HCT116 (cell line): ENCODE results near the gene TMEM242. TPM values are rescaled to one million over a fixed set of nuclear protein-coding genes. Genes with fewer than 3 reads are reported as not detected.

Experiments
- ATAC-seq: fragments of 200-7000 bp; cut with Tn5 transposase; 2 replicates; pipeline ENCODE4 v1.9.1; 2020; ENCODE audit warnings: mild to moderate bottlenecking, moderate library complexity
- BruUV-seq: library from RNA; stranded (reverse); fragments of 400-500 nt; replicated peaks from 2 replicates; lab custom pipeline; 2021; lab: Mats Ljungman, UMichigan
- CTCF ChIA-PET: fragments of 300-600 bp; sonication (Branson Sonifier 250); formaldehyde crosslinking; loops from one replicate; lab custom pipeline; 2021; ENCODE audit warnings: antibody characterized with exemption; lab: Charles Lee
- POLR2A ChIA-PET: fragments of 300-600, 350-600 bp; sonication (Branson Sonifier 250); formaldehyde crosslinking; loops from one replicate; lab custom pipeline; 2021; ENCODE audit warnings: antibody characterized with exemption; lab: Charles Lee
- RAD21 ChIA-PET, 2 experiments: fragments of 300-600 bp; sonication (Branson Sonifier 250); formaldehyde crosslinking; loops; one replicate each; lab custom pipeline; 2023; ENCODE audit warnings: low total read pairs in 2 of 2; ENCODE audit not compliant: uncharacterized antibody in 2 of 2, unreplicated experiment in 2 of 2, low non-redundant PET in 1 of 2; lab: Charles Lee
- DNase-seq: peaks from one replicate; pipeline ENCODE4 v3.0.0-alpha.2; 2010; ENCODE audit warnings: low read depth, low spot score
- H2AFZ ChIP-seq: fragments of 200-600 bp; shearing (Covaris generic), sonication (generic); 2 replicates; pipeline ENCODE4 v1.6.1; 2017; ENCODE audit warnings: low read depth, mixed run types, mixed read lengths, antibody characterized with exemption, low read length; ENCODE audit not compliant: poor library complexity, severe bottlenecking
- H3K27ac ChIP-seq: 2 replicates; pipeline ENCODE4 v1.5.1; 2012; ENCODE audit warnings: low read depth, low read length
- H3K27me3 ChIP-seq: fragments of 200-600 bp; sonication (generic); 2 replicates; pipeline ENCODE4 v1.6.1; 2016; ENCODE audit warnings: mixed run types, low read length, mixed read lengths; ENCODE audit not compliant: insufficient read depth
- H3K36me3 ChIP-seq, 2 experiments: fragments of 200-500 bp in 1 of 2; fragments of 200-600 bp in 1 of 2; sonication (Bioruptor generic) in 1 of 2; sonication (generic) in 1 of 2; 2 replicates each; pipeline versions ENCODE4 v1.5.1 to v1.6.1; 2014 to 2016; ENCODE audit warnings: low read length in 2 of 2, inconsistent platforms in 1 of 2, mixed read lengths in 1 of 2, mixed run types in 1 of 2; ENCODE audit not compliant: insufficient read depth in 2 of 2, control insufficient read depth in 1 of 2
- H3K4me1 ChIP-seq, 2 experiments: fragments of 200-600 bp in 1 of 2; sonication (generic) in 1 of 2; 2 replicates each; pipeline versions ENCODE4 v1.5.1 to v1.6.1; 2012 to 2017; ENCODE audit warnings: low read length in 2 of 2, inconsistent platforms in 1 of 2, mild to moderate bottlenecking in 1 of 2, mixed read lengths in 1 of 2, mixed run types in 1 of 2, moderate library complexity in 1 of 2; ENCODE audit not compliant: insufficient read depth in 2 of 2, control insufficient read depth in 1 of 2
- H3K4me2 ChIP-seq: fragments of 200-600 bp; sonication (generic); 2 replicates; pipeline ENCODE4 v1.6.1; 2017; ENCODE audit warnings: mixed run types, low read length, mixed read lengths
- H3K4me3 ChIP-seq, 2 experiments: fragments of 200-600 bp in 1 of 2; sonication (generic) in 1 of 2; replicated peaks in 1 of 2; 2 replicates each; pipeline ENCODE4 v1.5.1; 2011 to 2016; ENCODE audit warnings: low read length in 2 of 2, control low read depth in 1 of 2, low read depth in 1 of 2, mild to moderate bottlenecking in 1 of 2, mixed read lengths in 1 of 2, mixed run types in 1 of 2
- H3K79me2 ChIP-seq: fragments of 200-600 bp; sonication (generic); 2 replicates; pipeline ENCODE4 v1.6.1; 2017; ENCODE audit warnings: mild to moderate bottlenecking, mixed run types, low read length, moderate library complexity, mixed read lengths; ENCODE audit not compliant: insufficient read depth
- H3K9ac ChIP-seq: fragments of 200-600 bp; sonication (generic); 2 replicates; pipeline ENCODE4 v1.6.1; 2016; ENCODE audit warnings: low read length, mixed read lengths
- H3K9me2 ChIP-seq: fragments of 200-600 bp; sonication (generic), shearing (Covaris generic); 2 replicates; pipeline ENCODE4 v1.6.1; 2017; ENCODE audit warnings: mixed run types, mild to moderate bottlenecking, moderate library complexity; ENCODE audit not compliant: insufficient read depth
- H3K9me3 ChIP-seq, 2 experiments: fragments of 200-500 bp in 1 of 2; fragments of 200-600 bp in 1 of 2; sonication (Bioruptor generic) in 1 of 2; sonication (generic) in 1 of 2; 2 replicates each; pipeline ENCODE4 v1.6.1; 2014 to 2017; ENCODE audit warnings: low read length in 2 of 2, mixed read lengths in 2 of 2, inconsistent platforms in 1 of 2, low read depth in 1 of 2, mild to moderate bottlenecking in 1 of 2, mixed run types in 1 of 2, moderate library complexity in 1 of 2; ENCODE audit not compliant: control insufficient read depth in 1 of 2, insufficient read depth in 1 of 2
- H4K20me1 ChIP-seq: fragments of 200-600 bp; sonication (generic), shearing (Covaris generic); 2 replicates; pipeline ENCODE4 v1.6.1; 2017; ENCODE audit warnings: mixed run types, mild to moderate bottlenecking, moderate library complexity; ENCODE audit not compliant: insufficient read depth
- CBX3 ChIP-seq: IDR thresholded peaks from 2 replicates; pipeline ENCODE4 v1.6.1; 2012; ENCODE audit warnings: low read depth
- CEBPB ChIP-seq: IDR thresholded peaks from 2 replicates; pipeline ENCODE4 v1.6.1; 2012; ENCODE audit warnings: low read depth
- EGR1 ChIP-seq: IDR thresholded peaks from 2 replicates; pipeline ENCODE4 v1.6.1; 2012; ENCODE audit warnings: low read depth
- ELF1 ChIP-seq: IDR thresholded peaks from 2 replicates; pipeline ENCODE4 v1.6.1; 2012; ENCODE audit warnings: low read depth, borderline replicate concordance
- EZH2phosphoT487 ChIP-seq: fragments of 200-600 bp; IDR thresholded peaks from 2 replicates; pipeline ENCODE4 v1.6.1; 2018; ENCODE audit warnings: antibody characterized with exemption, borderline replicate concordance
- FOSL1 ChIP-seq: IDR thresholded peaks from 2 replicates; pipeline ENCODE4 v1.6.1; 2012; ENCODE audit warnings: low read depth
- POLR2A ChIP-seq: IDR thresholded peaks from 2 replicates; pipeline ENCODE4 v1.7.0; 2011; ENCODE audit warnings: borderline replicate concordance; ENCODE audit not compliant: insufficient read depth, insufficient read length; ENCODE audit errors: extremely low read depth
- POLR2AphosphoS5 ChIP-seq: IDR thresholded peaks from 2 replicates; pipeline ENCODE4 v1.6.1; 2011; ENCODE audit warnings: mild to moderate bottlenecking, low read depth, low read length, moderate library complexity
- RAD21 ChIP-seq: IDR thresholded peaks from 2 replicates; pipeline ENCODE4 v1.6.1; 2012; ENCODE audit warnings: low read depth, mild to moderate bottlenecking
- SIN3A ChIP-seq: IDR thresholded peaks from 2 replicates; pipeline ENCODE4 v1.6.1; 2012; ENCODE audit warnings: low read depth
- SP1 ChIP-seq: IDR thresholded peaks from 2 replicates; pipeline ENCODE4 v1.6.1; 2012; ENCODE audit warnings: low read depth
- TCF7L2 ChIP-seq: IDR thresholded peaks from 2 replicates; pipeline ENCODE4 v1.7.0; 2011; ENCODE audit warnings: borderline replicate concordance, inconsistent platforms; ENCODE audit not compliant: insufficient read depth, insufficient read length; ENCODE audit errors: extremely low read depth
- YY1 ChIP-seq: IDR thresholded peaks from 2 replicates; pipeline ENCODE4 v1.6.1; 2011; ENCODE audit warnings: low read length, low read depth, moderate library complexity, mild to moderate bottlenecking; ENCODE audit not compliant: insufficient replicate concordance; ENCODE audit errors: extremely low read depth
- ZFX ChIP-seq: fragments of 450-650 bp; IDR thresholded peaks from 2 replicates; pipeline ENCODE4 v1.6.1; 2017
- ZNF274 ChIP-seq: fragments of 200-500 bp; sonication (Bioruptor generic); IDR thresholded peaks from 2 replicates; pipeline ENCODE4 v1.6.1; 2014; ENCODE audit warnings: mild to moderate bottlenecking, low read depth, low read length, inconsistent platforms
- intact Hi-C: fragments of 100-400 bp; cut with micrococcal nuclease; formaldehyde crosslinking; loops from 2 replicates; pipeline ENCODE4 v1.10.0; 2022
- total RNA-seq: library from RNA; stranded (reverse); gene quantifications from one replicate; pipeline ENCODE4 v1.2.1, GENCODE V29; 2021; ENCODE audit not compliant: unreplicated experiment
- TF ChIP-seq, protein P1 (sequence below): IDR thresholded peaks from 2 replicates; pipeline ENCODE4 v1.6.1; 2012
- TF ChIP-seq, protein P2 (sequence below): IDR thresholded peaks from 2 replicates; pipeline ENCODE4 v1.6.1; 2012; ENCODE audit warnings: low read depth
- TF ChIP-seq, protein P3 (sequence below): IDR thresholded peaks from 2 replicates; pipeline ENCODE4 v1.6.1; 2011; ENCODE audit warnings: mild to moderate bottlenecking, low read length, moderate library complexity; ENCODE audit not compliant: insufficient replicate concordance; ENCODE audit errors: extremely low read depth
- TF ChIP-seq, protein P4 (sequence below): IDR thresholded peaks from 2 replicates; pipeline ENCODE4 v1.6.1; 2012
- TF ChIP-seq, protein P5 (sequence below), 3 experiments: fragments of 200-600 bp in 1 of 3; sonication (generic) in 1 of 3; IDR thresholded peaks in 2 of 3; conservative IDR thresholded peaks in 1 of 3; 2 replicates each; pipeline ENCODE4 v1.5.1; 2012 to 2017; ENCODE audit warnings: low read depth in 2 of 3, low read length in 2 of 3, antibody characterized with exemption in 1 of 3, borderline replicate concordance in 1 of 3, control low read depth in 1 of 3, mild to moderate bottlenecking in 1 of 3, mixed read lengths in 1 of 3, mixed run types in 1 of 3, moderate library complexity in 1 of 3; ENCODE audit not compliant: insufficient read depth in 1 of 3

TMEM242 gene
- total RNA-seq, 1 experiment from 2014 or later, result 11.6 TPM

DNA sequence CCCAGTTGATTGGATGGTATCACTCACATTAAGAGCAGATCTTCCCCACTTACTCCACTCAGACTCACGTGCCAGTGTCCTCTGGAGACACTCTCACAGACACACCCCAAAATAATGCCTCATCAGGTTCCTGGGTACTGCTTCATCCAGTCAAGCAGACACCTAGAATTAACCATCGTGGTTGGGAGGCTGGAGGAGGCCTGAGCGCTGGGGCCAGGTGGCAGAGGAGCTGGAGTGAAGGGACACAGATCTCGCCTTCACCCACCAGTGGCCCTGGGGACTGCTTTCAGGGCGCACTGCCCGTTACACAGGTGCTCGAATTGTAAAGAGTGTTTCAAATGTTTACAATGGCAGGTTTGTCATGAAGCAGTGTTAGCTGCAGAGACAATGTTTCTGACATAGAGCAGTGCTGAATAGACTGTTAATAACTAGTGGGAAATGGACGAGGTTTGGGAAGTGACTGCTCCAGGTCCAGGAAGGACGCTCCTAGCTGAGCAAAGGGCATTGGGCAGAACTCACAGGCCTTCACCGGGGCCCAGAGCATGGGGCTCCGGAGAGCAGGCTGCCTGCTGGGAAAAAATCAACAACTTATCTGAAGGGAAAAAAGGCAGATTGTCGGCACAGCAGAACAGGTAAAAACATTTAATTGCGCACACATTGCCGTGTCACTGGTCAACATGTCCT, 38.4 kb downstream of the TMEM242 start:
- H3K4me1 ChIP-seq, result peaks cover 0 to 5% of the 10 kb centered on the region in 2 experiments; a peak in 1 of 4 replicates
- no TSS peak for BruUV-seq
- CTCF ChIA-PET, result no interaction called here
- POLR2A ChIA-PET, result no interaction called here
- no peak overlapping the region for H3K9ac ChIP-seq
- H3K4me3 ChIP-seq, result no peak overlapping the region
- H2AFZ ChIP-seq, result no peak overlapping the region
- no peaks in the 10 kb centered on the region for H3K36me3 ChIP-seq
- RAD21 ChIA-PET, result no interaction called here
- no peaks in the 10 kb centered on the region for H3K9me3 ChIP-seq
- H3K4me2 ChIP-seq, result no peak overlapping the region
- TF ChIP-seq CEBPB (no peak), EZH2phosphoT487 (no peak), CBX3 (no peak), TCF7L2 (no peak), EGR1 (no peak), FOSL1 (no peak), POLR2A (no peak), SP1 (no peak), ZNF274 (no peak), ELF1 (no peak), SIN3A (no peak), ZFX (no peak), POLR2AphosphoS5 (no peak), YY1 (no peak), RAD21 (no peak)
- TF ChIP-seq, protein P1, sequence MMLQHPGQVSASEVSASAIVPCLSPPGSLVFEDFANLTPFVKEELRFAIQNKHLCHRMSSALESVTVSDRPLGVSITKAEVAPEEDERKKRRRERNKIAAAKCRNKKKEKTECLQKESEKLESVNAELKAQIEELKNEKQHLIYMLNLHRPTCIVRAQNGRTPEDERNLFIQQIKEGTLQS, result no peak
- TF ChIP-seq, protein P2, sequence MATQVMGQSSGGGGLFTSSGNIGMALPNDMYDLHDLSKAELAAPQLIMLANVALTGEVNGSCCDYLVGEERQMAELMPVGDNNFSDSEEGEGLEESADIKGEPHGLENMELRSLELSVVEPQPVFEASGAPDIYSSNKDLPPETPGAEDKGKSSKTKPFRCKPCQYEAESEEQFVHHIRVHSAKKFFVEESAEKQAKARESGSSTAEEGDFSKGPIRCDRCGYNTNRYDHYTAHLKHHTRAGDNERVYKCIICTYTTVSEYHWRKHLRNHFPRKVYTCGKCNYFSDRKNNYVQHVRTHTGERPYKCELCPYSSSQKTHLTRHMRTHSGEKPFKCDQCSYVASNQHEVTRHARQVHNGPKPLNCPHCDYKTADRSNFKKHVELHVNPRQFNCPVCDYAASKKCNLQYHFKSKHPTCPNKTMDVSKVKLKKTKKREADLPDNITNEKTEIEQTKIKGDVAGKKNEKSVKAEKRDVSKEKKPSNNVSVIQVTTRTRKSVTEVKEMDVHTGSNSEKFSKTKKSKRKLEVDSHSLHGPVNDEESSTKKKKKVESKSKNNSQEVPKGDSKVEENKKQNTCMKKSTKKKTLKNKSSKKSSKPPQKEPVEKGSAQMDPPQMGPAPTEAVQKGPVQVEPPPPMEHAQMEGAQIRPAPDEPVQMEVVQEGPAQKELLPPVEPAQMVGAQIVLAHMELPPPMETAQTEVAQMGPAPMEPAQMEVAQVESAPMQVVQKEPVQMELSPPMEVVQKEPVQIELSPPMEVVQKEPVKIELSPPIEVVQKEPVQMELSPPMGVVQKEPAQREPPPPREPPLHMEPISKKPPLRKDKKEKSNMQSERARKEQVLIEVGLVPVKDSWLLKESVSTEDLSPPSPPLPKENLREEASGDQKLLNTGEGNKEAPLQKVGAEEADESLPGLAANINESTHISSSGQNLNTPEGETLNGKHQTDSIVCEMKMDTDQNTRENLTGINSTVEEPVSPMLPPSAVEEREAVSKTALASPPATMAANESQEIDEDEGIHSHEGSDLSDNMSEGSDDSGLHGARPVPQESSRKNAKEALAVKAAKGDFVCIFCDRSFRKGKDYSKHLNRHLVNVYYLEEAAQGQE, result no peak
- TF ChIP-seq, protein P3, sequence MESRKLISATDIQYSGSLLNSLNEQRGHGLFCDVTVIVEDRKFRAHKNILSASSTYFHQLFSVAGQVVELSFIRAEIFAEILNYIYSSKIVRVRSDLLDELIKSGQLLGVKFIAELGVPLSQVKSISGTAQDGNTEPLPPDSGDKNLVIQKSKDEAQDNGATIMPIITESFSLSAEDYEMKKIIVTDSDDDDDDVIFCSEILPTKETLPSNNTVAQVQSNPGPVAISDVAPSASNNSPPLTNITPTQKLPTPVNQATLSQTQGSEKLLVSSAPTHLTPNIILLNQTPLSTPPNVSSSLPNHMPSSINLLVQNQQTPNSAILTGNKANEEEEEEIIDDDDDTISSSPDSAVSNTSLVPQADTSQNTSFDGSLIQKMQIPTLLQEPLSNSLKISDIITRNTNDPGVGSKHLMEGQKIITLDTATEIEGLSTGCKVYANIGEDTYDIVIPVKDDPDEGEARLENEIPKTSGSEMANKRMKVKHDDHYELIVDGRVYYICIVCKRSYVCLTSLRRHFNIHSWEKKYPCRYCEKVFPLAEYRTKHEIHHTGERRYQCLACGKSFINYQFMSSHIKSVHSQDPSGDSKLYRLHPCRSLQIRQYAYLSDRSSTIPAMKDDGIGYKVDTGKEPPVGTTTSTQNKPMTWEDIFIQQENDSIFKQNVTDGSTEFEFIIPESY, result no peak
- TF ChIP-seq, protein P4, sequence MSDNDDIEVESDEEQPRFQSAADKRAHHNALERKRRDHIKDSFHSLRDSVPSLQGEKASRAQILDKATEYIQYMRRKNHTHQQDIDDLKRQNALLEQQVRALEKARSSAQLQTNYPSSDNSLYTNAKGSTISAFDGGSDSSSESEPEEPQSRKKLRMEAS, result no peak
- TF ChIP-seq, protein P5, sequence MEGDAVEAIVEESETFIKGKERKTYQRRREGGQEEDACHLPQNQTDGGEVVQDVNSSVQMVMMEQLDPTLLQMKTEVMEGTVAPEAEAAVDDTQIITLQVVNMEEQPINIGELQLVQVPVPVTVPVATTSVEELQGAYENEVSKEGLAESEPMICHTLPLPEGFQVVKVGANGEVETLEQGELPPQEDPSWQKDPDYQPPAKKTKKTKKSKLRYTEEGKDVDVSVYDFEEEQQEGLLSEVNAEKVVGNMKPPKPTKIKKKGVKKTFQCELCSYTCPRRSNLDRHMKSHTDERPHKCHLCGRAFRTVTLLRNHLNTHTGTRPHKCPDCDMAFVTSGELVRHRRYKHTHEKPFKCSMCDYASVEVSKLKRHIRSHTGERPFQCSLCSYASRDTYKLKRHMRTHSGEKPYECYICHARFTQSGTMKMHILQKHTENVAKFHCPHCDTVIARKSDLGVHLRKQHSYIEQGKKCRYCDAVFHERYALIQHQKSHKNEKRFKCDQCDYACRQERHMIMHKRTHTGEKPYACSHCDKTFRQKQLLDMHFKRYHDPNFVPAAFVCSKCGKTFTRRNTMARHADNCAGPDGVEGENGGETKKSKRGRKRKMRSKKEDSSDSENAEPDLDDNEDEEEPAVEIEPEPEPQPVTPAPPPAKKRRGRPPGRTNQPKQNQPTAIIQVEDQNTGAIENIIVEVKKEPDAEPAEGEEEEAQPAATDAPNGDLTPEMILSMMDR (IDR thresholded peaks at IDR 0.05 in 2 of 3, conservative IDR thresholded peaks at IDR 0.05 in 1 of 3; ENCODE audit: borderline replicate concordance in 1 of 3, insufficient read depth in 1 of 3, low read depth in 2 of 3, low read length in 2 of 3), result no peak
- H3K27ac ChIP-seq, result no peak overlapping the region
- H4K20me1 ChIP-seq, result no peaks in the 10 kb centered on the region
- H3K9me2 ChIP-seq, result no peaks in the 10 kb centered on the region
- ATAC-seq (no peak), DNase-seq (no peak)
- intact Hi-C loops, result no loop called here
- no peaks in the 10 kb centered on the region for H3K79me2 ChIP-seq
- no peaks in the 10 kb centered on the region for H3K27me3 ChIP-seq
